IMR-90 (cell line): ENCODE results near the gene TMEM238. TPM values are rescaled to one million over a fixed set of nuclear protein-coding genes. Genes with fewer than 3 reads are reported as not detected.
A peak's percentile ranks its signal among the peaks of the same experiment; 100 is the strongest.

Source experiments
- ATAC-seq: fragments of 200-7000 bp; cut with Tn5 transposase; 2 replicates; pipeline ENCODE4 v1.9.1; 2020; ENCODE audit warnings: low read depth, mild to moderate bottlenecking, moderate library complexity
- BruUV-seq: library from RNA; stranded (reverse); fragments of 400-500 nt; replicated peaks from 2 replicates; lab custom pipeline; 2021; lab: Mats Ljungman, UMichigan
- CTCF ChIA-PET: fragments of 300-600 bp; formaldehyde crosslinking; extraction: SDS; loops from one replicate; lab custom pipeline; 2021; ENCODE audit warnings: antibody characterized with exemption; lab: Yijun Ruan, JAX
- POLR2A ChIA-PET: fragments of 300-600 bp; sonication (Branson Sonifier 250); formaldehyde crosslinking; loops from one replicate; lab custom pipeline; 2022; ENCODE audit warnings: antibody characterized with exemption; ENCODE audit not compliant: unreplicated experiment; lab: Charles Lee
- DNase-seq: peaks from one replicate; pipeline ENCODE4 v3.0.0; 2013
- H2AFZ ChIP-seq: replicated peaks from 2 replicates; pipeline ENCODE3; 2013; ENCODE audit warnings: low read length, mild to moderate bottlenecking; ENCODE audit not compliant: poor library complexity
- H2AK5ac ChIP-seq: 2 replicates; pipeline ENCODE4 v1.6.1; 2013; ENCODE audit warnings: low read depth, low read length, inconsistent platforms
- H2AK9ac ChIP-seq: replicated peaks from 2 replicates; pipeline ENCODE3; 2013; ENCODE audit warnings: mild to moderate bottlenecking, low read depth, low read length, moderate library complexity; ENCODE audit not compliant: poor library complexity
- H2BK120ac ChIP-seq: 2 replicates; pipeline ENCODE4 v1.6.1; 2013; ENCODE audit warnings: low read depth, low read length, inconsistent platforms
- H2BK15ac ChIP-seq: 3 replicates; pipeline ENCODE4 v1.6.1; 2013; ENCODE audit warnings: low read depth, low read length, inconsistent platforms
- H2BK20ac ChIP-seq: 2 replicates; pipeline ENCODE4 v1.6.1; 2013; ENCODE audit warnings: low read depth, mild to moderate bottlenecking, inconsistent platforms, low read length, moderate library complexity
- H2BK5ac ChIP-seq: 2 replicates; pipeline ENCODE4 v1.6.1; 2013; ENCODE audit warnings: mild to moderate bottlenecking, low read depth, low read length, inconsistent platforms; ENCODE audit not compliant: poor library complexity, severe bottlenecking
- H3K14ac ChIP-seq: replicated peaks from 2 replicates; pipeline ENCODE4 v1.6.1; 2013; ENCODE audit warnings: low read depth, low read length, inconsistent platforms
- H3K18ac ChIP-seq: 2 replicates; pipeline ENCODE4 v1.6.1; 2013; ENCODE audit warnings: low read depth, low read length, control low read depth
- H3K23ac ChIP-seq: 2 replicates; pipeline ENCODE4 v1.6.1; 2013; ENCODE audit warnings: low read depth, low read length, inconsistent platforms
- H3K27ac ChIP-seq: 2 replicates; pipeline ENCODE4 v1.5.1; 2013; ENCODE audit warnings: mild to moderate bottlenecking, control low read depth, low read length; ENCODE audit not compliant: insufficient read depth
- H3K27me3 ChIP-seq: 2 replicates; pipeline ENCODE4 v1.6.1; 2013; ENCODE audit warnings: low read length; ENCODE audit not compliant: control insufficient read depth, insufficient read depth
- H3K36me3 ChIP-seq: 2 replicates; pipeline ENCODE4 v1.6.1; 2013; ENCODE audit warnings: low read length, mixed read lengths; ENCODE audit not compliant: control insufficient read depth, insufficient read depth
- H3K4ac ChIP-seq: 2 replicates; pipeline ENCODE4 v1.6.1; 2013; ENCODE audit warnings: low read depth, low read length, inconsistent platforms
- H3K4me1 ChIP-seq: 2 replicates; pipeline ENCODE4 v1.6.1; 2013; ENCODE audit warnings: low read length, mixed read lengths; ENCODE audit not compliant: control insufficient read depth, insufficient read depth
- H3K4me2 ChIP-seq: 2 replicates; pipeline ENCODE4 v1.6.1; 2013; ENCODE audit warnings: low read depth, mild to moderate bottlenecking, control low read depth, low read length, moderate library complexity
- H3K4me3 ChIP-seq: 2 replicates; pipeline ENCODE4 v1.5.1; 2013; ENCODE audit warnings: low read depth, mild to moderate bottlenecking, control low read depth, low read length, moderate library complexity; ENCODE audit not compliant: insufficient read depth
- H3K56ac ChIP-seq: 2 replicates; pipeline ENCODE4 v1.6.1; 2013; ENCODE audit warnings: low read length, inconsistent platforms; ENCODE audit not compliant: insufficient read depth; ENCODE audit errors: extremely low read depth
- H3K79me1 ChIP-seq, 2 experiments: 2 replicates each; pipeline ENCODE4 v1.6.1; 2013; ENCODE audit warnings: low read length in 2 of 2, inconsistent platforms in 1 of 2, low read depth in 1 of 2
- H3K9ac ChIP-seq: 2 replicates; pipeline ENCODE4 v1.6.1; 2013; ENCODE audit warnings: low read depth, low read length, control low read depth
- H3K9me1 ChIP-seq: 2 replicates; pipeline ENCODE4 v1.6.1; 2013; ENCODE audit warnings: low read length, inconsistent platforms; ENCODE audit not compliant: insufficient read depth
- H3K9me3 ChIP-seq: 2 replicates; pipeline ENCODE4 v1.6.1; 2013; ENCODE audit warnings: low read length; ENCODE audit not compliant: control insufficient read depth, insufficient read depth
- H4K20me1 ChIP-seq: 2 replicates; pipeline ENCODE4 v1.6.1; 2013; ENCODE audit warnings: low read length, inconsistent platforms; ENCODE audit not compliant: insufficient read depth
- H4K5ac ChIP-seq: 2 replicates; pipeline ENCODE4 v1.6.1; 2013; ENCODE audit warnings: mild to moderate bottlenecking, low read depth, low read length, control low read depth
- H4K8ac ChIP-seq, 2 experiments: 2 replicates each; pipeline ENCODE4 v1.6.1; 2013; ENCODE audit warnings: low read depth in 2 of 2, low read length in 2 of 2, control low read depth in 1 of 2, inconsistent platforms in 1 of 2
- H4K91ac ChIP-seq: 2 replicates; pipeline ENCODE4 v1.6.1; 2013; ENCODE audit warnings: low read depth, low read length, inconsistent platforms; ENCODE audit not compliant: insufficient read depth
- CHD1 ChIP-seq: IDR thresholded peaks from 2 replicates; pipeline ENCODE4 v1.6.1; 2012; ENCODE audit warnings: low read depth, low read length, improper control_type of control experiment
- FOS ChIP-seq: fragments of 150-350 bp; IDR thresholded peaks from 2 replicates; pipeline ENCODE4 v1.6.1; 2016; ENCODE audit warnings: low read depth, low read length
- MAZ ChIP-seq: IDR thresholded peaks from 2 replicates; pipeline ENCODE4 v1.6.1; 2012; ENCODE audit warnings: low read depth, mild to moderate bottlenecking, low read length, improper control_type of control experiment, moderate library complexity, borderline replicate concordance
- NFE2L2 ChIP-seq: fragments of 150-350 bp; IDR thresholded peaks from 2 replicates; pipeline ENCODE4 v1.6.1; 2016; ENCODE audit warnings: low read depth, mild to moderate bottlenecking, low read length
- POLR2A ChIP-seq: IDR thresholded peaks from 2 replicates; pipeline ENCODE4 v1.6.1; 2012; ENCODE audit warnings: mild to moderate bottlenecking, low read depth, low read length
- RCOR1 ChIP-seq: IDR thresholded peaks from 2 replicates; pipeline ENCODE4 v1.6.1; 2012; ENCODE audit warnings: mild to moderate bottlenecking, low read length, improper control_type of control experiment; ENCODE audit not compliant: insufficient replicate concordance
- SMC3 ChIP-seq: fragments of 150-350 bp; IDR thresholded peaks from 2 replicates; pipeline ENCODE4 v1.6.1; 2016; ENCODE audit warnings: low read depth, mild to moderate bottlenecking, antibody characterized with exemption, low read length, moderate library complexity
- WGBS, 2 experiments: methylation state at CpG; one replicate each; pipeline versions ENCODE4 v1.1.5 to v1.1.7; 2013; ENCODE audit warnings: missing lambda C conversion rate in 2 of 2; ENCODE audit not compliant: insufficient read length in 1 of 2; ENCODE audit errors: extremely low coverage in 2 of 2; 5-methylcytosine and 5-hydroxymethylcytosine counted together
- dilution Hi-C: fragments of 300-500 bp; cut with HindIII; formaldehyde crosslinking; loops from one replicate; pipeline ENCODE4 v1.14.3; 2018; ENCODE audit warnings: low sequenced_read_pairs; ENCODE audit not compliant: unreplicated experiment
- in situ Hi-C: fragments of 300-500 bp; cut with MboI; formaldehyde crosslinking; loops from 3 replicates; pipeline ENCODE4 v1.14.3; 2019; ENCODE audit warnings: low sequenced_read_pairs, inconsistent platforms, mixed read lengths
- intact Hi-C: fragments of 100-400 bp; cut with micrococcal nuclease; formaldehyde crosslinking; loops from 2 replicates; pipeline ENCODE4 v1.10.0; 2022
- polyA plus RNA-seq, 3 experiments: library from polyadenylated mRNA; depleted of rRNA; stranded (reverse); fragments of >200 nt; gene quantifications; 2 replicates each; pipeline ENCODE4 v1.2.3, GENCODE V29; 2012; ENCODE audit warnings: low replicate concordance in 1 of 3
- total RNA-seq: library from RNA; depleted of rRNA; stranded (reverse); fragments of >200 nt; gene quantifications from 2 replicates; pipeline ENCODE4 v1.2.3, GENCODE V29; 2012

Gene TMEM238
- total and polyA plus RNA-seq, 2 of the 4 experiments (the other 2 are of a cell fraction) = not detected

DNA sequence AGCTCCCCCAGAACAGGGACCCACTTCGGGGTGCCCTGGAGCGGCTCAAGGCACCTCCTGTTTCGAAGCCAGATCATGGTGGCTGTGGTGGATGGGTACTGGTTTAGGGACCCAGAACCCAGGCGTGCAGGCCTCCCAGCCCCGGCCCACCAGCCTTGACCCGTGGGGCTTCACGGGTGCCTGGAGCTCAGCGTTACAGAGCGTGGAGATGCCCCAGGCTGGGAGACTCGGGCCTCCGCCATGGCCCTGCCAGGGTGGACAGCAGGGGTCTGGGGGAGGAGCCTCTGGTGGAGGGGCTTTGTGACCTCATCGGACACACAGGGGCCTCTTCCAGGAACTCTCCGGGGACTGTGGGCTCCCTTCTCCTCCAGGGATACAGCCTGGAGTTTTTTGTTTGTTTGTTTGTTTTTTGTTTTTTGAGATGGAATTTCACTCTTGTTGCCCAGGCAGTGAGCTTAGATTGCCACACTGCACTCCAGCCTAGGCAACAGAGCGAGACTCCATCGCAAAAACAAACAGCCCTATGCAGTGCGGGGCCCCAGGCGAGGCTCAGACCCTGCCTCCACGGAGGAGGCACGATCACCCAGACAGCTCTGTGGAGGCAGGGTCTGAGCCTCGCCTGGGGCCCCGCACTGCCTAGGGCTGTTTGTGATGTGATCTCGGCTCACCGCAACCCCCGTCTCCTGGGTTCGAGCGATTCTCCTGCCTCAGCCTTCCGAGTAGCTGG is 20.9 kb downstream of the TMEM238 start, which contains the start of gene GARIN5B:
GARIN5B (minus strand) TSS at position 271 of the 727 bp plus-strand sequence; CDS start at position 77, 194 bp downstream.
- Histone ChIP-seq H3K9me3 (no peaks in the 10 kb centered on the region), H3K56ac (no peak within 1 kb of the TSS), H3K23ac (no peak within 1 kb of the TSS), H2AK5ac (no peak within 1 kb of the TSS; the same call in none of the 2 replicates), H2BK15ac (no peak within 1 kb of the TSS), H2BK120ac (no peak within 1 kb of the TSS), H3K27me3 (no peaks in the 10 kb centered on the region), H3K18ac (no peak within 1 kb of the TSS), H3K9me1 (peaks cover 3% of the 10 kb centered on the region; the same call in 1 of the 2 replicates), H3K79me1 (peaks cover 0 to 19% of the 10 kb centered on the region in 2 experiments; a peak in 2 of 4 replicates), H3K36me3 (peaks cover 20% of the 10 kb centered on the region), H3K4me2 (no peak within 1 kb of the TSS), H4K20me1 (peaks cover 43% of the 10 kb centered on the region), H3K14ac (no peak within 1 kb of the TSS), H4K5ac (no peak within 1 kb of the TSS), H3K9ac (no peak within 1 kb of the TSS), H3K4me1 (peaks cover 2% of the 10 kb centered on the region), H3K4me3 (no peak within 1 kb of the TSS), H3K4ac (no peak within 1 kb of the TSS), H2AFZ (no peak within 1 kb of the TSS), H4K8ac (no peak within 1 kb of the TSS), H4K91ac (no peak within 1 kb of the TSS), H2BK5ac (no peak within 1 kb of the TSS), H3K27ac (no peak within 1 kb of the TSS), H2BK20ac (no peak within 1 kb of the TSS), H2AK9ac (no peak within 1 kb of the TSS)
- POLR2A ChIA-PET = interaction anchor here (0.6 kb wide), 1 partner anchor 19 kb away, joined by 3 read pairs; no protein-coding TSS in a partner anchor
- TF ChIP-seq FOS = no peak
- peak; percentile 3 for TF ChIP-seq POLR2A
- no peak for TF ChIP-seq NFE2L2
- TF ChIP-seq CHD1 = 0 out of 2 replicates have a peak, but pooled peaks have one; percentile 7
- TF ChIP-seq RCOR1 = no peak
- TF ChIP-seq SMC3 = peak; percentile 2; the same call in 1 of the 2 replicates
- no peak for TF ChIP-seq MAZ
- WGBS, 2 experiments = 60% methylated on average over 6 of the region's 27 CpGs; no CpG with 5 or more reads in 1 of the 2 experiments
- dilution Hi-C loops = no loop called here
- intact Hi-C loops = no loop called here
- ATAC-seq (peak; percentile 12), DNase-seq (no peak)
- CTCF ChIA-PET = no interaction called here
- in situ Hi-C loops = no loop called here
- BruUV-seq = no TSS peak
